HK-2 (cell line): ENCODE measurements around the gene CCDC106.

Experiments used
- DNase-seq: peaks from one replicate; pipeline ENCODE4 v3.0.0-alpha.2; 2018; ENCODE audit not compliant: unreplicated experiment

The CCDC106 gene

GRCh38 chr19:55650602-55651230 is 2.7 kb downstream of the CCDC106 start:
- no peak for DNase-seq

- no peak for DNase-seq
Measured at GRCh38 chr19:55651236-55651635, 3.2 kb downstream of the CCDC106 start.

GRCh38 chr19:55652311-55653128 is 4.5 kb downstream of the CCDC106 start:
- no peak for DNase-seq

GRCh38 chr19:55653651-55654322 is 5.8 kb downstream of the CCDC106 start:
- DNase-seq = peak; percentile 99

GRCh38 chr19:55654323-55654867 is 6.4 kb downstream of the CCDC106 start:
- peak; percentile 100 for DNase-seq

- DNase-seq = peak; percentile 99
Measured at GRCh38 chr19:55654868-55655647, 7.0 kb downstream of the CCDC106 start, which contains the start of gene U2AF2. Gene U2AF2 (plus strand): TSS chr19:55655035. CDS start chr19:55655105, 70 bp downstream.

GRCh38 chr19:55655648-55656040 is 7.6 kb downstream of the CCDC106 start:
- DNase-seq = no peak

- no peak for DNase-seq
Measured at GRCh38 chr19:55656552-55656951, 8.5 kb downstream of the CCDC106 start.

GRCh38 chr19:55656988-55657747 is 9.2 kb downstream of the CCDC106 start:
- DNase-seq = no peak

- no peak for DNase-seq
Measured at GRCh38 chr19:55658846-55659459, 10.9 kb downstream of the CCDC106 start.

- no peak for DNase-seq
Measured at GRCh38 chr19:55659822-55660221, 11.8 kb downstream of the CCDC106 start.

- no peak for DNase-seq
Measured at GRCh38 chr19:55660404-55660803, 12.4 kb downstream of the CCDC106 start.

- DNase-seq = no peak
Measured at GRCh38 chr19:55660991-55661390, 13.0 kb downstream of the CCDC106 start.

- DNase-seq = no peak
Measured at GRCh38 chr19:55661826-55662225, 13.8 kb downstream of the CCDC106 start.

GRCh38 chr19:55663846-55664536 is 16.0 kb downstream of the CCDC106 start:
- no peak for DNase-seq

- no peak for DNase-seq
Measured at GRCh38 chr19:55666343-55667005, 18.5 kb downstream of the CCDC106 start.

- no peak for DNase-seq
Measured at GRCh38 chr19:55667006-55667381, 19.0 kb downstream of the CCDC106 start.

- no peak for DNase-seq
Measured at GRCh38 chr19:55667511-55667910, 19.5 kb downstream of the CCDC106 start.

- DNase-seq = no peak
Measured at GRCh38 chr19:55667958-55668357, 19.9 kb downstream of the CCDC106 start.
